COLO668 (cell line): ENCODE data around the gene INO80B.
A peak's percentile ranks its signal among the peaks of the same experiment; 100 is the strongest.
"Not testable (repeated sequence)": the region's sequence is repeated elsewhere in the genome, so short reads cannot be mapped to it uniquely, and the experiment has no call there.

ENCODE experiments used
- DNase-seq: peaks from one replicate; lab custom pipeline; 2025; ENCODE audit not compliant: unreplicated experiment; lab: John Stamatoyannopoulos, UW

The INO80B gene

DNA sequence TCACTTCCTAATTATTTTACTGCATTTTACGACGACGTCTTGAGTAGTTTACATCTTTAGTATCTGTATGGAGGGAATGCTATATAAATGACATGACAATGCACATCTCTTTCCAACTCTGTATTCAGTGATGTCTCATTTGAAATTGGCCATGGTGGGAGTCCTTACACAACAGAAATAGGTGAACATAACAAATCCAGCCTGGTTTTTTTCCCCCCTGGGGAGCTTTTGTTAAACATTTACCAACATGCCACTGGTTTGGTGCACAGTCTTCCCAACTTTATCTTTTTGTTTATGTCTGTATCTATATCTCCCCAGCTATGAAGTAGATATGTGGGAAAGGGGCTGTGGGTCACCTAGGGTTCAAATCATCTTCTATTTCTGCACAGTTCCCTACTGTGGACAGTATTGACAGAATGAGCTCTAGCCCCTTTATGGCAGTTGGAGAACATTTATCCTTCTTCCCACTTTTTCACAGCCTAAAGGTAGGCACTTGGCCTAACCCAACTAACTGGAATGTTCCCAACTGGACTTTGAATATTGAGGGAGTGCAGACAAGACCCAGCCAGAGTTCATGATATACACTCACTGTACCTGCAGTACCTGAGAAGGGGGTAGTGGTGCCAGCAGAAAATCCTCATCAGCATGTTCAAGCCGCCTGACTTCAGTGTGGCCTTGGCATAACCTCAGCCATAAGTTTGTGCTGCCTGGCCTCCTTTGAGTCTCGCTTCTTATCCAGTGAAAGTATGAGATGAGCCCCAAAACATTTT, 7.5 kb upstream of the INO80B start:
- no peak for DNase-seq

- no peak for DNase-seq
These were observed 6.1 kb upstream of the INO80B start for GRCh38 chr2:74448771-74449170.

GRCh38 chr2:74450570-74451190, 4.2 kb upstream of the INO80B start:
- DNase-seq: no peak

DNA sequence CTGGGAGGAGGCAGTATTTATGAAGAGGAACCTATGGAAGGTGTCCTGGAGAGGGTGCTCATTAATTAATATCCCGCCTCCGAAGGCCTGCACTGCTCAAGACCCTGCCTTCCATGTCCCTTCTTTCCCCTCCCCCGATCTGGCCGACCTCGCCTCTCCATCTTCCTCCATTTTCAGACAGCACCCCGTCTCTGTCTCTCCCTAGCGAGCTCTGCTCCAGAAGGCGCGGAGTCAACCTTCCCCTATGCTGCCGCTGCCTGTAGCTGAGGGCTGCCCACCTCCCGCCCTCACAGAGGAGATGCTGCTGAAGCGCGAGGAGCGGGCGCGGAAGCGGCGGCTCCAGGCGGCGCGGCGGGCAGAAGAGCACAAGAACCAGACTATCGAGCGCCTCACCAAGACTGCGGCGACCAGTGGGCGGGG, 2.3 kb downstream of the INO80B start:
- DNase-seq: no peak

DNA sequence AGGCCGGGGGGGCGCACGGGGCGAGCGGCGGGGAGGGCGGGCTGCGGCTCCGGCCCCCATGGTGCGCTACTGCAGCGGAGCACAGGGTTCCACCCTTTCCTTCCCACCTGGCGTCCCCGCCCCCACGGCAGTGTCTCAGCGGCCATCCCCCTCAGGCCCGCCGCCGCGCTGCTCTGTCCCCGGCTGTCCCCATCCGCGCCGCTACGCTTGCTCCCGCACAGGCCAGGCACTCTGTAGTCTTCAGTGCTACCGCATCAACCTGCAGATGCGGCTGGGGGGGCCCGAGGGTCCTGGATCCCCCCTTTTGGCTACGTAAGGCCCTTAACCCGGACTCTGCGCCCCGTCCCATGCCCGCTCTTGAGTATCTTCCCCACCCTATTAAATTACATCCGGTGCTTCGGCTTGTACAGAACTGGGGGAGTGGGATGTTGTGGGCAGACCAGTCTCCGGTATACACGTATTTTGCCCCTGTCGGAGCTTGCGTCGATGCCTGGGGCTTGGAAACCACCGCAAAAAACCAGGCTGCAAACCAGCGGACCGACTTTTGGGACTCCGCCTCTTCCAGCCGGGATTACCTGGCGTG, 2.8 kb downstream of the INO80B start:
- DNase-seq: peak; percentile 91

DNA sequence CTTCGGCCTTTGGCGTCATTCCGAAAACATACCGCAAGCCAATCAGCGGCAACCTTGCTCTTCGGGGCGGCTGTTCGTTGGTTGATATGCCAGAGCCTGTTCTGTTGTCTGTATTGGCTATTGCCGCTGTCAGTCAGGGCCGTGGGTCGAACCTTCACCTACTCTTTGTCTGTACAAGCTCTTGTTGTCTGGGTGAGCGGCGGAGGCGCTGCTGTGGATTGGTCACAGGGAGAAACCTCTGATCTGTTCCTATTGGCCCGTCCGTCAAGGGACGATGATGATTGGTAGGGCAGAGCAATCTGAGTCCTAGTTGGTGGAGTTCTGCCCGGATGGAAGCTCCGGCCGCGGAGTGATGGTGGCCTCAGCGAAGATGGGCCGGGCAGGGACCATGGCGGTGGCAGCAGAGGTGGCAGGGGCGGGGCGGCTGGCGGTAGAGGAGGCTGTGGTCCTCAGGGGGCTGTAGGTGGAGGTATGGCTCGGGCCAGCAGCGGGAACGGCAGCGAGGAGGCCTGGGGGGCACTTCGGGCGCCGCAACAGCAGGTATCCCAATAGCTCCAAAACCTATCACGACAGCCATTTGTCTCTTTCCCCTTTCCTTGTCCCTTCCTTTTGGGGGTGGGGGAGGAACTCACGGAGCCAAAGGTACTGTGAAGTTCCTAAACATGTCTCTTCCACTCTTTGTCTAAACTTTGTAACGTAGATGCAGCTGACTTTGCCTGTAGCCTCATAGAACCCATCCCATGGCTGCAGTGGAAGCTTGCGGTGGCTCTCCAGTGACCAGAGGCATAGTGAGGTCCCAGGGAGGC, 3.4 kb downstream of the INO80B start, which contains the start of gene WBP1:
WBP1 (plus strand) TSS at position 307 of the 806 bp plus-strand sequence; CDS start at position 472, 165 bp downstream.
- DNase-seq: peak; percentile 99

- no peak for DNase-seq
These were observed 4.1 kb downstream of the INO80B start for GRCh38 chr2:74458938-74459363.

DNA sequence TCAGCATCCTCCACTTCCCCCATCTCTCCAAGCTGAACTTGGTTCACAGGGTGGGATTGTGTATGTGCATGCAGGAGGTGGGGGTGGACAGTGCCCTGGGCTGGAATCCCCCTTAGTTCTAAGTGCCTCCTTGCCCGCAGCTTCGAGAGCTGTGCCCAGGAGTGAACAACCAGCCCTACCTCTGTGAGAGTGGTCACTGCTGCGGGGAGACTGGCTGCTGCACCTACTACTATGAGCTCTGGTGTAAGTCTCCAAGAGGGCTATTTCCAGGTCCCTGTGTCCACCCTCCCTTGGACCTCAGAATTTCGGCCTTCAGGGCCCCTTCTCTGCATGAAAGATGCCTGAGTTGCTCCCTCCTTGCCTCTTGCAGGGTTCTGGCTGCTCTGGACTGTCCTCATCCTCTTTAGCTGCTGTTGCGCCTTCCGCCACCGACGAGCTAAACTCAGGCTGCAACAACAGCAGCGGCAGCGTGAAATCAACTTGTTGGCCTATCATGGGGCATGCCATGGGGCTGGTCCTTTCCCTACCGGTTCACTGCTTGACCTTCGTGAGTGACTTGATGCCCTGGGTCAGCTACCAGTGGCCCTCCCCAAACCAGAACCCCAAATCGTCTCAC, 4.7 kb downstream of the INO80B start:
- DNase-seq: not testable (repeated sequence)

DNA sequence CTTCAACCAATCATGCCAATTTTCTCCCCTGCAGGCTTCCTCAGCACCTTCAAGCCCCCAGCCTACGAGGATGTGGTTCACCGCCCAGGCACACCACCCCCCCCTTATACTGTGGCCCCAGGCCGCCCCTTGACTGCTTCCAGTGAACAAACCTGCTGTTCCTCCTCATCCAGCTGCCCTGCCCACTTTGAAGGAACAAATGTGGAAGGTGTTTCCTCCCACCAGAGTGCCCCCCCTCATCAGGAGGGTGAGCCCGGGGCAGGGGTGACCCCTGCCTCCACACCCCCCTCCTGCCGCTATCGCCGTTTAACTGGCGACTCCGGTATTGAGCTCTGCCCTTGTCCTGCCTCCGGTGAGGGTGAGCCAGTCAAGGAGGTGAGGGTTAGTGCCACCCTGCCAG, 5.3 kb downstream of the INO80B start:
- DNase-seq: not testable (repeated sequence)

GRCh38 chr2:74461187-74462053, 6.5 kb downstream of the INO80B start:
- no peak for DNase-seq

DNA sequence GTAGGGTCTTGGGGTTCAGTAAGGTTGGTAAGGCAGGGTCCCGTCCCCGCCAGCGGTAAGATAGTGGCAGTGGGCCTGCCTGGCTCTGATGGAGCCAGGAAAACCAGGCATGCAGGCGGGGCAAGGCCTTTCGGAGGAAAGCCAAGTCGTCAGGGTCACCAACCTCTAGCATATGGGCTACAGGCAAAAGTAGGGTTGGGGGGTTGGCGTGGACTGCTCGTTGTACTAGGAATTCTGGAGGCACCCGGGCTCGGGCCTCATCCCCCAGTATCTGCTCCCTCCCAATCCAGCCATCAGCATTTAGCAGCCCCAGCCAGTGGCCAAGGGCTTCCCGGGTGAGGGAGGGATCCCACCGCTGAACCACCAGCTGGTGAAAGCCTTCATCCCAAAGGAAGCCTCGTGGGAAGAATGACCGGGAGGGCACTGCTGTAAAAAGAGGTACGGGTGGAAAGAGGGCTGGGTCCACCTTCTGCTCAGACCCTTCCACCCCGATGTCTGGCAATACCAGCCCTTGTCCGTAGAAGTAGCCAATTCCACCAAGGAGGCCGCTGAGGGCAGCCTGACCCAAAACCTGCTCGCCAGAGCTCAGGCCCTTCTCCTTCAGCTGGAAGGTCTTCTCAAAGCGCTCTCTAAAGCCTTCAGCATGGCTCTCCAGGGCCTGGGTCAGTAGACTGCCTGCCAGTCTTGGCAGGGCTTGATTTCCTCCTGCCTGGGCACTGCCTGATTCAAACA, 7.3 kb downstream of the INO80B start:
- no peak for DNase-seq

DNA sequence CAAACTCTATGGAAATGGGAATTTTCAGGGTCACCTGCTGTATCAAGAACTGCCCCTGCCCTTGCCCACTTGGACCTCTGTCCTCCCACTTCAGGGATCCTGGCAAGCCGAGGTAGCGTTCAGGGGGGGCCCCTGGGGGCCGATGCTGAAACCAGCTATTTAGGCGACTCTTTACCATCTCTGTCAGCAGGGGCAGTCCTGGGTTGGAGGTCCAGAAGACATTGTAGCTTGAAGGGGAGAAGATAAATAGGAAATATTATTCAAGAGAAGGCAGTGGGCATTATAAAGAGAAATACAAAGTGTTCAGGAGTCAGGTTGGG, 7.9 kb downstream of the INO80B start:
- no peak for DNase-seq

DNA sequence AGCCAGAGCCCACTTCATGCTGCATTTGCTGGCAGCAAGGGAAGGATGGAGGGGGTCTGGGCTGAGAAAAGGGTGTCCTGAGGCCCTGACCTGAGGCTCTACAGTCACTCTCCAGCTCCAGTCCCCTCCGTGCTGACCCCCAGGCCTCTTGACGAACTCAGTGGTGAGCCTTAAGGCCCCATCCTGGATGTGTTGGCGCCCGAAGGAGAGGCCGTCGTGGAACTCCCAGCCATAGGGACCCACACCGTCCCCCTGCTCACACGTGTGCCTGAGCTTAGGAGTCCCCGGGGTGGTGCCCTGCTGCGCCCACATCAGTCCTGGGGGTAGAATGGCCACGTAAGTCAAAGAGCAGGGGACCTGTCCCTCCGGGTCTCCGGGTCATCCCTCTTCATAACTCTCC, 9.5 kb downstream of the INO80B start:
- DNase-seq: peak; percentile 25

DNA sequence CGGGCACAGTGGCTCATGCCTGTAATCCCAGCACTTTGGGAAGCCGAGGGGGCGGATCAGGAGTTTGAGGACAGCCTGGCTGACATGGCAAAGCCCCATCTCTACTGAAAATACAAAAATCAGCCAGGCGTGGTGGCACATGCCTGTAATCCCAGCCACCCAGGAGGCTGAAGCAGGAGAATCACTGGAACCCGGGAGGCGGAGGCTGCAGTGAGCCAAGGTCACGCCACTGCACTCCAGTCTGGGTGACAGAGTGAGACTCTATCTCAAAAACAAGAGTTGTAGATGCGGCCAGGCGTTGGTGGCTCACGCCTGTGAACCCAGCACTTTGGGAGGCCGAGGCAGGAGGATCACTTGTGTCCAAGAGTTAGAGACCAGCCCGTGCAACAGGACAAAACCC, 15.9 kb downstream of the INO80B start:
- not testable (repeated sequence) for DNase-seq

DNA sequence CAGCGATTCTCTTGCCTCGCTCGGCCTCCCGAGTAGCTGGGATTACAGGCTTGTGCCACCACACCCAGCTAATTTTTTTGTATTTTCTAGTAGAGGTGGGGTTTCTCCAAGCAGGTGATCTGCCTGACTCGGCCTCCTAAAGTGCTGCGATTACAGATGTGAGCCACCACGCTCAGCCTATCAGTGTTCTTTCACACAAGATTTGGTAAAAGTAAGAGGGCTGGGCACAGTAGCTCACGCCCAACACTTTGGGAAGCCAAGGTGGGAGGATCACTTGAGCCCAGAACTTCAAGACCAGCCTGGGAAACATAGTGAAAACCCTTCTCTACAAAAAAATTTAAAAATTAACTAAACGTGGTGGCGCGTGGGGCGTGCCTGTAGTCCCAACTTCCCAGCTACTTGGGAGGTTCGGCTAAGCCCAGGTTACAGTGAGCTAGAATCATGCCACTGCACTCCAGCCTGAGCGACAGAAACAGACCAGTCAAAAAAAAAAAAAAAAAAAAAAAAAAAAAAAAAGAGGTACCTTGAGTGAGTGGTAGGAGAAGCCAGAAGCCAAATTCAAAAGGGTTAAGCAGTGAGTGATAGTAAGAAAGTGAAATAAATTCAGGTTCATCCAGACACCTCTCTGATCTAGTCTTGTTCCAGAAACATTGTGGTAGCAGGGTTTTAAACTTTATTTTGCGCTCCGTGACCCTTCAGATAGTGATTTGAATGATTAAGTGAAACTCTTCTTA, 16.6 kb downstream of the INO80B start:
- no peak for DNase-seq

DNA sequence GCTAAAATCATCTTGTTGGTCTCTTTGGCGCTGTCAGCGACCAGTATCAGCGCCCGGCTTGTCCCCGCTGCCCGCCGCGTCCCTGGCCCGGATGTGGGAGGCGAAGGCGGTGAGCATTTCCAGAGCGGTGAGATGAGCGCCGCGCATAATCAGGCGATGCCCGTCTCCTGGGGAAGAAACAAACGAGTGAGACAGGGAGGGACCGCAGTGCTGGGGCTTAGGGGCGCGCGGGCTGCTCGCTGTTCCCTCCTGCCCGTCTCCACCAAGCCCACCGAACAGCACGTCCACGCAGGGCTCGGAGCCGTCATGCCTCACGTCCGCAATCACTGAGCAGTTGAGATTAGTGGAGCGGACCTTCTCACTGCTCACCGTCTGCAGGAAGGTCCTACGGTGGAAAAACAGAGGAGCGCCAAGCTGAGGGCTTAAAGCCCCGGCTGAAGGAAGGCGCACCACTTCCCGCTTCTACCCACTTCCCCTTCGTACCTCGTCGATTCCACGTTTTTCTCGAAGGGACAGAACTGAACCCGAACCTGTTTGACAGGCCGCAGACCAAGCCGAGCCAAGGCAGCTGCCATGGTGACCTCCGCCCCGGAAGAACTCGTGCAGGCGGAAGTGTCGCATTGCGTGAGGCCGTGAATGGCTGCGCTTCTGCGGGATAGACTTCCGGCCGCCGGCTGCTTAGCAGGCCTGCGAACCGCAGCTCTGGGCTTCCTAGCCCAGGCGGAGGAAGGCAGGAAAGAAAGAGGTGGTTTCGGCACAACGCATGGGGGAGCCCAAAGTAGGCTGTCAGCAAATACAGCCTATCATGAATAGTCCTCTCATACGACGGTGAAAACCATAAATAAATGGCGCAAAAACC, 17.4 kb downstream of the INO80B start, which contains the start of gene MRPL53:
MRPL53 (minus strand) TSS at position 595 of the 859 bp plus-strand sequence; CDS start at position 575, 20 bp downstream.
- DNase-seq: peak; percentile 95

- no peak for DNase-seq
These were observed 18.0 kb downstream of the INO80B start for GRCh38 chr2:74472945-74473258.

GRCh38 chr2:74474481-74474880, 19.6 kb downstream of the INO80B start:
- no peak for DNase-seq
